22Rv1 (cell line): ENCODE results near the gene CCR7.

Experiments used
- CTCF ChIP-seq: fragments of 450-650 bp; IDR thresholded peaks from 2 replicates; pipeline ENCODE4 v1.5.1; 2017; ENCODE audit warnings: mild to moderate bottlenecking
- ZFX ChIP-seq: fragments of 450-650 bp; IDR thresholded peaks from 2 replicates; pipeline ENCODE4 v1.6.1; 2017; ENCODE audit warnings: antibody characterized with exemption, borderline replicate concordance

GRCh38 chr17:40564195-40564882 lies 933 bp downstream of the CCR7 start:
- no peak for TF ChIP-seq CTCF
- TF ChIP-seq ZFX: no peak
